ENCODE measurements around the gene SEC31A.

- TF ChIP-seq, protein P1, sequence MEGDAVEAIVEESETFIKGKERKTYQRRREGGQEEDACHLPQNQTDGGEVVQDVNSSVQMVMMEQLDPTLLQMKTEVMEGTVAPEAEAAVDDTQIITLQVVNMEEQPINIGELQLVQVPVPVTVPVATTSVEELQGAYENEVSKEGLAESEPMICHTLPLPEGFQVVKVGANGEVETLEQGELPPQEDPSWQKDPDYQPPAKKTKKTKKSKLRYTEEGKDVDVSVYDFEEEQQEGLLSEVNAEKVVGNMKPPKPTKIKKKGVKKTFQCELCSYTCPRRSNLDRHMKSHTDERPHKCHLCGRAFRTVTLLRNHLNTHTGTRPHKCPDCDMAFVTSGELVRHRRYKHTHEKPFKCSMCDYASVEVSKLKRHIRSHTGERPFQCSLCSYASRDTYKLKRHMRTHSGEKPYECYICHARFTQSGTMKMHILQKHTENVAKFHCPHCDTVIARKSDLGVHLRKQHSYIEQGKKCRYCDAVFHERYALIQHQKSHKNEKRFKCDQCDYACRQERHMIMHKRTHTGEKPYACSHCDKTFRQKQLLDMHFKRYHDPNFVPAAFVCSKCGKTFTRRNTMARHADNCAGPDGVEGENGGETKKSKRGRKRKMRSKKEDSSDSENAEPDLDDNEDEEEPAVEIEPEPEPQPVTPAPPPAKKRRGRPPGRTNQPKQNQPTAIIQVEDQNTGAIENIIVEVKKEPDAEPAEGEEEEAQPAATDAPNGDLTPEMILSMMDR (IDR thresholded peaks at IDR 0.05), result no peak
- no peak for TF ChIP-seq FOXM1 (IDR thresholded peaks at IDR 0.05; ENCODE audit: low read depth)
- no peak for TF ChIP-seq USF2 (IDR thresholded peaks at IDR 0.05; ENCODE audit: borderline replicate concordance, low read depth, low read length)
- TF ChIP-seq YY1 (IDR thresholded peaks at IDR 0.05; ENCODE audit: low read depth), result no peak
- TF ChIP-seq PBX3 (IDR thresholded peaks at IDR 0.05), result no peak
- no peak for TF ChIP-seq CHD2 (IDR thresholded peaks at IDR 0.05; ENCODE audit: low read length, partially characterized antibody)
- no peak for TF ChIP-seq RAD21 (IDR thresholded peaks at IDR 0.05; ENCODE audit: low read length)
- TF ChIP-seq NRF1 (IDR thresholded peaks at IDR 0.05; ENCODE audit: low read depth, low read length), result no peak
- TF ChIP-seq TAF1 (IDR thresholded peaks at IDR 0.05; ENCODE audit: borderline replicate concordance, low read depth, low read length), result no peak
- no peak for TF ChIP-seq RFX5 (IDR thresholded peaks at IDR 0.05; ENCODE audit: low read length)
- no peak for TF ChIP-seq EZH2phosphoT487 (IDR thresholded peaks at IDR 0.05; ENCODE audit: borderline replicate concordance, low read depth)
- TF ChIP-seq RCOR1 (IDR thresholded peaks at IDR 0.05; ENCODE audit: low read length), result no peak
These were observed 4.6 kb downstream of the SEC31A start for GRCh38 chr4:82886147-82886942.

Data from SK-N-SH (cell line).